OCI-LY3 (cell line): ENCODE measurements around the gene U2SURP.

Experiments
- H2AFZ ChIP-seq: fragments of 200-600, 300-600 bp; shearing (Covaris generic); 2 replicates; pipeline ENCODE4 v1.6.0; 2014; ENCODE audit warnings: antibody characterized with exemption, low read depth, low read length
- H3K27ac ChIP-seq: fragments of 200-600, 300-600 bp; sonication (generic); 2 replicates; pipeline ENCODE4 v1.5.1; 2014; ENCODE audit warnings: mild to moderate bottlenecking, low read length, moderate library complexity, mixed read lengths
- H3K27me3 ChIP-seq: fragments of 200-600, 300-600 bp; sonication (generic); 2 replicates; pipeline ENCODE4 v1.6.1; 2014; ENCODE audit warnings: low read depth, low read length, mixed read lengths
- H3K36me3 ChIP-seq: fragments of 200-600, 300-600 bp; sonication (generic); replicated peaks from 2 replicates; pipeline ENCODE3; 2014; ENCODE audit warnings: low read depth, low read length, mixed read lengths
- H3K4me1 ChIP-seq: fragments of 300-600, 200-600 bp; sonication (generic); 2 replicates; pipeline ENCODE4 v1.6.1; 2014; ENCODE audit warnings: low read length, mixed read lengths
- H3K4me2 ChIP-seq: fragments of 200-600, 300-600 bp; sonication (generic); 2 replicates; pipeline ENCODE4 v1.6.1; 2014; ENCODE audit warnings: low read length, mixed read lengths
- H3K4me3 ChIP-seq: fragments of 300-600, 200-600 bp; sonication (generic); 2 replicates; pipeline ENCODE4 v1.5.1; 2014; ENCODE audit warnings: antibody characterized with exemption, mild to moderate bottlenecking, low read length, moderate library complexity
- H3K79me2 ChIP-seq: fragments of 300-600, 200-600 bp; shearing (Covaris generic); 2 replicates; pipeline ENCODE4 v1.6.1; 2014; ENCODE audit warnings: mild to moderate bottlenecking, low read length, mixed read lengths
- H3K9ac ChIP-seq: fragments of 300-600, 200-600 bp; shearing (Covaris generic); 2 replicates; pipeline ENCODE4 v1.6.0; 2014; ENCODE audit warnings: mild to moderate bottlenecking, low read length, moderate library complexity
- H3K9me3 ChIP-seq: fragments of 200-600, 300-600 bp; shearing (Covaris generic); 2 replicates; pipeline ENCODE4 v1.6.1; 2014; ENCODE audit warnings: low read length, mixed read lengths; ENCODE audit not compliant: insufficient read depth
- H4K20me1 ChIP-seq: fragments of 200-600, 300-600 bp; sonication (generic); 2 replicates; pipeline ENCODE4 v1.6.1; 2016; ENCODE audit warnings: low read length, mixed read lengths; ENCODE audit not compliant: insufficient read depth
- CTCF ChIP-seq: fragments of 200-600, 300-600 bp; sonication (generic); IDR thresholded peaks from 2 replicates; pipeline ENCODE4 v1.5.1; 2014; ENCODE audit warnings: antibody characterized with exemption, low read length, low read depth
- EZH2phosphoT487 ChIP-seq: fragments of 200-600 bp; shearing (Covaris generic); IDR thresholded peaks from 2 replicates; pipeline ENCODE4 v1.6.1; 2018; ENCODE audit warnings: antibody characterized with exemption, mixed run types, low read depth

U2SURP gene

GRCh38 chr3:143090486-143090885 is 89.1 kb downstream of the U2SURP start:
- TF ChIP-seq EZH2phosphoT487 = no peak
- TF ChIP-seq CTCF = no peak
- Histone ChIP-seq H3K9me3 (0 out of 2 replicates have a peak, but pooled peaks cover 6% of the 10 kb centered on the region), H2AFZ (no peak overlapping the region), H3K27ac (no peak overlapping the region), H3K27me3 (no peaks in the 10 kb centered on the region), H3K9ac (no peak overlapping the region), H3K4me1 (no peaks in the 10 kb centered on the region), H3K36me3 (no peaks in the 10 kb centered on the region), H3K4me3 (no peak overlapping the region), H3K79me2 (no peaks in the 10 kb centered on the region), H4K20me1 (no peaks in the 10 kb centered on the region), H3K4me2 (no peak overlapping the region)

GRCh38 chr3:143090976-143091837 is 89.8 kb downstream of the U2SURP start:
- Histone ChIP-seq H3K4me3 (no peak overlapping the region), H3K27ac (no peak overlapping the region), H3K9me3 (0 out of 2 replicates have a peak, but pooled peaks cover 6% of the 10 kb centered on the region), H3K9ac (no peak overlapping the region), H3K79me2 (no peaks in the 10 kb centered on the region), H2AFZ (no peak overlapping the region), H4K20me1 (no peaks in the 10 kb centered on the region), H3K27me3 (no peaks in the 10 kb centered on the region), H3K4me1 (no peaks in the 10 kb centered on the region), H3K4me2 (no peak overlapping the region), H3K36me3 (no peaks in the 10 kb centered on the region)
- TF ChIP-seq CTCF = no peak
- TF ChIP-seq EZH2phosphoT487 = no peak

- Histone ChIP-seq H3K4me3 (no peak overlapping the region), H3K27me3 (no peaks in the 10 kb centered on the region), H3K4me1 (no peaks in the 10 kb centered on the region), H2AFZ (no peak overlapping the region), H3K9ac (no peak overlapping the region), H3K9me3 (0 out of 2 replicates have a peak, but pooled peaks cover 6% of the 10 kb centered on the region), H3K36me3 (no peaks in the 10 kb centered on the region), H3K27ac (no peak overlapping the region), H4K20me1 (no peaks in the 10 kb centered on the region), H3K79me2 (no peaks in the 10 kb centered on the region), H3K4me2 (no peak overlapping the region)
- TF ChIP-seq CTCF = no peak
- no peak for TF ChIP-seq EZH2phosphoT487
These were observed 90.8 kb downstream of the U2SURP start for GRCh38 chr3:143092191-143092590.

- Histone ChIP-seq H3K4me3 (no peak overlapping the region), H3K27me3 (no peaks in the 10 kb centered on the region), H2AFZ (no peak overlapping the region), H3K4me2 (no peak overlapping the region), H3K79me2 (no peaks in the 10 kb centered on the region), H3K36me3 (no peaks in the 10 kb centered on the region), H3K4me1 (no peaks in the 10 kb centered on the region), H3K9ac (no peak overlapping the region), H3K27ac (no peak overlapping the region), H4K20me1 (no peaks in the 10 kb centered on the region), H3K9me3 (no peaks in the 10 kb centered on the region)
- TF ChIP-seq EZH2phosphoT487 (no peak), CTCF (no peak)
These were observed 94.4 kb downstream of the U2SURP start for GRCh38 chr3:143095813-143096212.
